NCI-H510A treated with DMSO at 0.1 percent for 48 hours (cell line): ENCODE measurements around the gene PIK3CA.
"Not testable (repeated sequence)": the region's sequence is repeated elsewhere in the genome, so short reads cannot be mapped to it uniquely, and the experiment has no call there.

Experiments used
- DNase-seq: peaks from one replicate; lab custom pipeline; 2025; lab: John Stamatoyannopoulos, UW

The PIK3CA gene

GRCh38 chr3:179200790-179201189 lies 52.6 kb downstream of the PIK3CA start:
- DNase-seq = no peak

- DNase-seq = not testable (repeated sequence)
Measured at GRCh38 chr3:179215550-179215949, 67.4 kb downstream of the PIK3CA start.

- not testable (repeated sequence) for DNase-seq
Measured at GRCh38 chr3:179218213-179218612, 70.1 kb downstream of the PIK3CA start.

GRCh38 chr3:179223548-179223947 lies 75.4 kb downstream of the PIK3CA start:
- DNase-seq = no peak

GRCh38 chr3:179224584-179224983 lies 76.4 kb downstream of the PIK3CA start:
- no peak for DNase-seq

GRCh38 chr3:179227349-179227748 lies 79.2 kb downstream of the PIK3CA start:
- DNase-seq = peak; percentile 3

- DNase-seq = no peak
Measured at GRCh38 chr3:179229177-179229576, 81.0 kb downstream of the PIK3CA start.

GRCh38 chr3:179233043-179233442 lies 84.9 kb downstream of the PIK3CA start:
- DNase-seq = no peak

- no peak for DNase-seq
Measured at GRCh38 chr3:179234199-179234598, 86.0 kb downstream of the PIK3CA start.

GRCh38 chr3:179236669-179237301 lies 88.6 kb downstream of the PIK3CA start:
- no peak for DNase-seq

GRCh38 chr3:179240299-179240698 lies 92.1 kb downstream of the PIK3CA start:
- not testable (repeated sequence) for DNase-seq

- not testable (repeated sequence) for DNase-seq
Measured at GRCh38 chr3:179242859-179243258, 94.7 kb downstream of the PIK3CA start.

GRCh38 chr3:179244878-179245277 lies 96.7 kb downstream of the PIK3CA start:
- no peak for DNase-seq

- no peak for DNase-seq
Measured at GRCh38 chr3:179247289-179248015, 99.3 kb downstream of the PIK3CA start.

- DNase-seq = no peak
Measured at GRCh38 chr3:179250803-179251476, 102.8 kb downstream of the PIK3CA start, which contains the start of gene KCNMB3. KCNMB3 (minus strand) TSS chr3:179251114; CDS start chr3:179250990, 124 bp downstream.

GRCh38 chr3:179256813-179257212 lies 108.7 kb downstream of the PIK3CA start:
- DNase-seq = no peak

GRCh38 chr3:179257742-179258141 lies 109.6 kb downstream of the PIK3CA start:
- DNase-seq = not testable (repeated sequence)

- DNase-seq = no peak
Measured at GRCh38 chr3:179258820-179259219, 110.7 kb downstream of the PIK3CA start.

- DNase-seq = not testable (repeated sequence)
Measured at GRCh38 chr3:179259959-179260756, 112.0 kb downstream of the PIK3CA start.

- peak; percentile 62 for DNase-seq
Measured at GRCh38 chr3:179260949-179261765, 113.0 kb downstream of the PIK3CA start.

- DNase-seq = no peak
Measured at GRCh38 chr3:179263134-179263533, 115.0 kb downstream of the PIK3CA start.
